NCI-H510A (cell line): ENCODE data around the gene MSH3.
"Not testable (repeated sequence)": the region's sequence is repeated elsewhere in the genome, so short reads cannot be mapped to it uniquely, and the experiment has no call there.

ENCODE experiments used
- DNase-seq: peaks from one replicate; lab custom pipeline; 2025; lab: John Stamatoyannopoulos, UW

MSH3 gene

DNA sequence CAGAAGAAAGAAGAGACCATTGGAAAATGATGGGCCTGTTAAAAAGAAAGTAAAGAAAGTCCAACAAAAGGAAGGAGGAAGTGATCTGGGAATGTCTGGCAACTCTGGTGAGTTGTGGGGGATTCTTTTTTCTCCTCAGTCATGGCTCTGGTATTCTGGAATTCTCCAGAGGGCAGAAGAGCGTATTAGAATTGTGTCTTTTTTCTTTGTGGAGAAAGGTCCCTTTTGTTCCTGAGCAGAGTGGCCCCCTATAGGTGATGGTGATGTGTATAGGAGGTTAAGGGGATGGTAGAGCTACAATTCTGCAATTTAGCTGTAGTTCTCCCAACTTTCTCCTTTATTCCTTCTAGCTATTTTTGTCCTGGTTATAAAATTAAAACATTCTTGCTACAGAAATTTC, 2.0 kb downstream of the MSH3 start:
- no peak for DNase-seq

DNA sequence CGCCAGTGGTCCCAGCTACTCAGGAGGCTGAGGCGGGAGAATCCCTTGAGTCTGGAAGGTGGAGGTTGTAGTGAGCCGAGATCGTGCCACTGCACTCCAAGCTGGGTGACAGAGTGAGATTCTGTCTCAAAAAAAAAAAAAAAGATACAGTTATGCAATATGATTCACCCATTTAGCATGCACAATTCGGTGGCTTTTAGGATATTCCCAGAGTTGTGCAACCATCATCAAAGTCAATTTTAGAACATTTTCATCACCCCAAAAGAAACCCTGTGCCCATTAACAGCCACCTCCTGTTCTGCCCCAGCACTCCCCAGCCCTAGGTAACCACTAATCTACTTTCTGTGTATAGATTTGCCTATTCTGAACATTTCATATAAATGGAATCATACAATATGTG, 4.7 kb downstream of the MSH3 start:
- DNase-seq, result no peak

DNA sequence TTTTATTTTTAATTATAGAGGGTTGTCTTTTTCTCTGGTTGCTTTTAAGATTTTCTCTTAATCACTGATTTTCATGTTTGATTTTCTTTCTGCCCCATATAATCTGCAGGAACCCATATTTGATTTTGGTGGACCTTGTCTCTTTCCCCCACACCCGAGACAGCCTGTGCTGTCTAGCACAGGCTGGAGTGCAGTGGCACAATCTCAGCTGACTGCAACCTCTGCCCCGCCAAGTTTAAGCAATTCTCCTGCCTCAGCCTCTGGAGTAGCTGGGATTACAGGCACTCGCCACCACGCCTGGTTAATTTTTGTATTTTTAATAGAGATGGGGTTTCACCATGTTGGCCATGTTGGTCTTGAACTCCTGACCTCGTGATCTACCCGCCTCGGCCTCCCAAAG, 6.2 kb downstream of the MSH3 start:
- not testable (repeated sequence) for DNase-seq

DNA sequence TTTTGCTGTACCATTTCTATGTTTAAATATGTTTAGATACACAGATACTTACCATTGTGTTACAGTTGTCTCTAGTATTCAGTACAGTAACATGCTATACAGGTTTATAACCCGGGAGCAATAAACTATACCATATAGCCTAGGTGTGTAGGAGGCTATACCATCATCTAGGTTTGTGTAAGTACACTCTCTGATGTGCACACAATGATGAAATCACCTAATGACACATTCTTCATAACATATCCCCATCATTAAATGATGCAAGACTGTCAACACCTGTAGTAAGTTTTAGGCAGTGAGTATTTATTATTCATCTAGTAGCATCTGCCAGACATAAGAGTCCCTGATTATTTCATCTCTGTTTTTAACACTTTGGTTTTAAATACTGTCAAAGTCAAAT, 7.7 kb downstream of the MSH3 start:
- no peak for DNase-seq

DNA sequence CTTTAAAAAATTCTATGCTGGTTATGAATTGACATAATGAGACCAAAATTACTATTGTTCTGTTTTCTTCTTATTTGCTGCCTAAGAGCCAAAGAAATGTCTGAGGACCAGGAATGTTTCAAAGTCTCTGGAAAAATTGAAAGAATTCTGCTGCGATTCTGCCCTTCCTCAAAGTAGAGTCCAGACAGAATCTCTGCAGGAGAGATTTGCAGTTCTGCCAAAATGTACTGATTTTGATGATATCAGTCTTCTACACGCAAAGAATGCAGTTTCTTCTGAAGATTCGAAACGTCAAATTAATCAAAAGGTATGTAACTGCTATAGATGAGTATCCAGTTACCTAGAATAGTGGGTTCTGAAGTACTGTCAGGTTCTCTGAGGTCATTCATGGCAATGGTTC, 10.6 kb downstream of the MSH3 start:
- no peak for DNase-seq

DNA sequence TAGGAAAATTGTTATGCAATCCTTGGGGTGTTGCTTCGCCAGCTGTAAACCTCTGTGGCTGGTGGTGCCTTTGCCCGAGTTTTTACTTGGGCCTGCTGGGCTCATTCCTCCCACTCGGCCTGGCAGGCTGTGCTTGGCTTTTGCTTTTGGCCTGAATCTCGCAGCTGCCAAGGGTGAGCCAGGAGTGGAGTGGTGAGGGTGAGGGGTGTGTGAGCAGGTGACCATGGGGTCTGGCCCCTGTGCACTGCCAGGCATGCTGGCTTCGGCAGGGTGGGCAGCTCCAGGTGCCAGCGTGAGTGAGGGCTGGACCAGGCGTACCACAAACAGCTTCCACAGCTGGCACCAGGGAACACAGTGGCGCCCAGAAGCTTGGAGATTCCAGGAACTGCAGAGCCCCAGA, 12.9 kb downstream of the MSH3 start:
- no peak for DNase-seq

DNA sequence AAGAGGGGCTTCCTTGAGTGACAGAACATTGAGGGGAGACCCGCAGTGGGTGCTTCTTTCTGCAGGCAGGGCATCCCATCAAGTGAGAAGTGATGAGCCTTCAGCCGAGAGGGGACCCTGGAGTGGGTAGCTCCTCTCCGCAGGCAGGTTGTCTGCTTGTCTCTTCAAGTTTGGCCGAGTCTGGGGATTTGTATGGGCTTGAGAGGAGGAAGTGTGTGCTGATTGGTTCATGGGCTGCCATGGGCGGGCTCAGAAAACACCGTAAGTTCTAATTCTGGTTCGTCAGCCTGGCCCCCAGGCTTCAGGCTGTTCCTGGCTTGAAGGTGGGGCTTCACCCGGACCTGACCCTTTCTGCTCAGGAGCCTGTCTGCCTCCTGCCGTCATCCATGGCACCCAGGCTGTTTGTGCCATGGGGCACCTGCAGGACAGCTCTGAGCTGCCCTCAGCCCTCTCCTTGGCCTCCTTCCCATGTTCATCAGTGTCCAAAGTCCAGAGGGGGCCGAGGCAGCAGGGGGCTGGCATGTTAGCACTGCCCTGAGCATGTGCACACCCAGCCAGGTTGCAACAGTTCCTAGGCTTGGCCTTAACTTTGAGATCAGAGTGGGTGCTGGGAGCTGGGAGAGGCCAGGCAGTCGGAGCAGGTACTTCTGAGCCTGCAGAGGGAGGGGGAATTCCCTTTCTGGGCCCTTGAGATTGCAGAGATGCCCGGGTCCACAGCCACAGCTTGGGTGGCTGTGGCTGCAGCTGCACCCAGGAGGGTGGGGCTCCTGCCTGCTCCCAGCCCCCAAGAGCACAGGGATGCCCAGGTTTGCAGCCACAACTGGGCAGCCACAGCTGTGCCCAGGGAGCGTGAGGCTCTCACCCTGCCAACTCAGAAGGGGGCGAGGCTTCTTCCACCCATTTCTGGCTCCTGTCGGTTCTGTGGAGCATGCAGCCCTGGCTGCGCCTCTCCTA, 13.8 kb downstream of the MSH3 start:
- DNase-seq, result no peak

DNA sequence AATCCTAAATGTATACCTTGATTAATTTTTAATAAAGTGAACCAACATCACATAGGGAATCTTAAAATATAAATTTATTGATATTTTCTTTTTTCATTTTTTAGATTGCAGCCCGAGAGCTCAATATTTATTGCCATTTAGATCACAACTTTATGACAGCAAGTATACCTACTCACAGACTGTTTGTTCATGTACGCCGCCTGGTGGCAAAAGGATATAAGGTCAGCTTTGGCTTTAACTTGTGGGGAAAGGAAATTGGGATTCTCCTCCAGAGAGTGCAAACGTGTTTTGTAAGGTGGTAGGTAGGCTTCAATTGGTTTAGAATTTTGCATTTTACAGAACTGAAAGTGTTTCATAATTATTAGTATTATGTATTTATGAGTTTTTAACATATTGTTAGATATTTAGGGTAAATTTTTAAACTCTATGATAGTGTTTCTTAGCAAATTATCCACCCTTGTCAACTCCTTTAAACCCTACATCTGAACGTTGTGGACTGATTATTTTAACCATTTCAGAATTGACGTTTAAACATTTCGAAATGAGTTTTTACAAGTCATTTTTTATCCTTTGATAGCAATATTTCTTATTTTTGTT, 17.8 kb downstream of the MSH3 start:
- no peak for DNase-seq

DNA sequence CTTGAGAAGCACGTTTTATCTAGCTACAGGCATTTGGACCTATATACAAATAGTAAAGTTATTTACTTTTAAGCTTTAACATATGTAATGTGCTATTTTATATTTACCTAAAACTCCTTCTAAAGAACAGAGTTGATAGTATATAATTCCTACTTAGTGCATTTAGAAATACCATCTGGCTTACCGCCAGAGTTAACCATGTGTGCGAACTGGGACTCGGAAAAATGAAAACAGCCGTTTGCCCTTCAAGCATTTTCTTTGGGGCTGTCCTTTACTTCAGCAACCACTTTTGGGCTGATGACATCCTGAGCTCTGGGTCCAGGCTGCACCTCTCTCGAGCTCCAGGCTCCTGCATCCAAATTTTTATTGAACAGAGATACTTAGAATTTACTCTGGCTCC, 22.3 kb downstream of the MSH3 start:
- DNase-seq, result no peak

DNA sequence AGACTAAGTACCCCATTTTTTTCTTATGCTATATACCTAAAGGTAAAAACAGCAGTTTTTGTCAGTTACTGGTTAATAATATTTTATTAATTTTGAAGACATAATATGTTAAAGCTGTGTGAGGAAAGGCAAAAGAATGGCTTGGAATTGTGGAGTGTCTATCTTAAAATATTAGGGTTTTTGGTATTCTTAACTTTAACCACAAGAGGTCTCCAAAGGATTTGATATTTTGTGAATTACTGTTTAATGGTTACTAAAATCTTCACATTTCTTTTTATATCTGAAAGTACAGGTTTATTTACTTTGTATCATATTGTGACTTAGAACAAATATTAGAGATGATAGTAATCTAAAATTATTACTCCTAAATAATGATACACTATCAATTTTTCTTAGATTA, 32.3 kb downstream of the MSH3 start:
- DNase-seq, result no peak

DNA sequence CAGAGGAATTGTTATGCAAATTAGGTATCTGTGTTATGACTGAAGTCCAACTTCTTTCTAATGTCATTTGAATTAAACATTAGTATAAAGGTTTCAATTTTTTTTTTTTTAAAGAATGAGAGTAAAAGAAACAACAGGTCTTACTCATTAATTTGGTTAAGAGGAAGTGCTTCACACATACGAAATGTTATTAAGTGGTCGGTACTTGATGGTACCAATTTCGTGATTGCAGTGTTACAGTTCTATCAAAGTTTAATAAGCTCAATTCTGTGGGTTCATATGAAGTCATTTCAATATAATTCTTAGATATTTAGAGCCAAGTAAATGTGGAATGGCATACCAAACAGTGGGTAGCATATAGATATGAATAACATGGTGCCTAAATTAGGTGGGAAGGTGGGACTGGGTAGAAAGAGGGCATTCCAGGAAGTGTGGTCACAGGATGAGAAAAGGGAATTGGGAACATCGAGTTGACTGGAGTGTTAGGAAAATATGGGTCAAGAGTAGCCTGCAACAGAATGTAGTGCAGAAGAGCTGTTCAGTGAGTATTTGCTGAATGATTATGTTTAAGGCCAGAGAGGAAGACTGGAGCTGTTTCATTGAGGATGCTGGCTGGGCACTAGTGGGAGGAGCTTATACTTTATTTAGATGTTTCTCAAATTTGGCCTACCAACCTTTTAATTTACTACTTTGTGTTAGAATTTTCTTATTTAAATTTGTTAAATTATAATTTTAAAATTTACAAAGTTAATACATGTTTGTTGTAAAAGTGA, 34.4 kb downstream of the MSH3 start:
- DNase-seq, result no peak

DNA sequence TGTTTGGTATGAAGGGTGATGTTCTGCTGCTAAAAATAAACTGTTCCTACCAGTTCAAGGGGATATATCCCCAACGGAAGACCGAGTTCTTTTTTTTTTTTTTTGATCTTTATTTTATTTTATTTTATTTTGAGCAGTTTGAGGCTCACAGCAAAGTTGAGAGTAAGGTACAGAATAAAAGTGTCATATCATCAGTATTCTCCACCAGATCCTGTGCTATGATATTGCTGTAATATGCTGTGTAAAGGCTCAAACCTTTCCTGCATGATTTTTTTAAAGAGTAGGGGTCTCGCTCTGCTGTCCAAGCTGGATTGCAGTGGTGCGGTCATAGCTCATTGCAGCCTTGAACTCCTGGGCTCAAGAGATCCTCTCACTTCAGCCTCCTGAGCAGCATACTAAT, 35.2 kb downstream of the MSH3 start:
- DNase-seq, result no peak

DNA sequence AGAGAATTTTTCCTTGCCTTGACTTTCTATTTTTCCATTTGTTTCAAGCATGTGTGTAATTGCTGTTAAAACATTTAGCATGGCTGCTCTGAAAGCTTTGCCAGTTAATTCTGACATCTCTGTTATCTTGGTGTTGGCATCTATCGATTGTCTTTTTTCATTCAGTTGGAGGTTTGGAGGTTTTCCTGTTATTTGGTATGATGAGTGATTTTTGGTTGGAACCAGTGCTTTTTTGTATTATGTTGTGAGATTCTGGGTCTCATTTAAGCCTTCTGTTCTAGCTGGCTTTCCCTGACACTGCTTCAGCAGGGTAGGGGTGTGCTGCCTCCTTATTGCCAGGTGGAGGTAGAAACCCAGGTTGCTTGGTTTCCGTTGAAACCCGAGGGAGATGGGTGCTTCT, 41.2 kb downstream of the MSH3 start:
- no peak for DNase-seq

DNA sequence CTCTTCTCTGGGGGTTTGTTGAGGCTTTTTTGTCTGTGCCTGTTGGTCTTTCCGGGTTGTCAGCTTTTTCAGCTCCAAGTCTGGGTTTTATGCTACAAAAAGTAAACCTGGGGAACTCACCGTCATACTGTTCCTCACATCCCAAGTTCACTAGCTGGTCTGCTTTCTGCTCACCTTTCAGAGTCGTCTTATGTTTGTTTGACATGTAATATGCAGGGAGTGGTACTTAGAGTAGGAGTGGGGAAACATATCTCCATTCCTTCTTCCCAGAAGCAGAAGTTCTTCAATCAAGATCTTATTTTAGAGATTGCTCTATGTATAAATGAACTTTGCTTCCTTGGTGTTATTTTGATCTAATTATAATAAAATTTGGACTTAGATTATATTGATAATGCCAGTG, 42.0 kb downstream of the MSH3 start:
- DNase-seq, result no peak

DNA sequence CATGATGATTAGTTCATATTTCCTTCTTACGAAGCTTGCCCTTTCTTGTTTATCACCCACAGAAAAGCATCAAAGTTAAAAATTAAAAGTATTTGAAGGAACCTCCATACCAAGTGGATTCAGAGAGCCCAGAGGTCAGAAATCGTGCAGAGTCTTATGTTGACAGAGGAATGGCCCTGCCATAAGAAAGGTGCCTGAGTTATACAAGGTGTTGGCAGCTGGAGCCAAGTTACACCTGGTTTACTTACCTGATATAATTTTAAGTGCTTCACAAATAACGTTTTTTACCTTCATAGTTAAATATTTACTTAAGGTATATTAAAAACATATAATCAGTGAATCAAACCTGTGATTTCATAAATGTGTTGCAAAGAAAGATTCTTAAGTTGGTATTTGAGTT, 42.6 kb downstream of the MSH3 start:
- DNase-seq, result no peak

DNA sequence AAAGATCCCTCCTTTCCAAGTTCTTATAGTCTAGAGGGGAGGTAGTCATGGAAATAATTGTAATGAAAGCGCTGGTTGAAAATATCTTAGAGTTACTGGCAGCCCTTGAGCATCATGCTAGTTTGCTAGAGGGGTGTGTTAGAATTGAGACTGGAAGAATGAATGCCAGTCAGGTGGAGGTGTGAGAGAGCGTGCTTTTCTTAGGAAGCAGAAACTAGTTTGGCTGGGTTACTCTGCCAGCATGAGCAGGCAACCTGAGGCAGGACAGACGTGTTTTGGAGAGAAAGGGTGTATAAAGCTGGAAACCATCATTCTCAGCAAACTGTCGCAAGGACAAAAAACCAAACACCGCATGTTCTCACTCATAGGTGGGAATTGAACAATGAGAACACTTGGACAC, 43.9 kb downstream of the MSH3 start:
- DNase-seq, result no peak

DNA sequence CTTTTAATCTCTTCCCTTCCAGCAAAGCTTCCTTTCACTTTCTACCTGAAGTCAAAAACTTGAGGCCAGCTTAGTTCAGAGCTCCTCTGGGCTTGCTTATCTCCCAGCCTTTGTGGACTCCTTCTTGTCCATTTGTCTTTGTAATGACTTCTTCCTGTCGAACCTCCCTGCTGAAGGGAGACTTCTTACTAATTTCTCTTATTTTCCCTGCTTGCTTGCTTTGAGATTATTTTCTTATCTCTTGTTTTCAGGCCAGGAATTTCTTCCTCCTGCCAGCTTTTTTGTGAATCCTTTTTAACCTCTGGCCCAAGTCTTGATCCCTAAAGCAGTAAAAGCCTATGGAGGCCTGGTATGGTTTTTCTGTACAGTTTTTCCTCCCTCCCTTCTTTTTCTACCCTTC, 47.1 kb downstream of the MSH3 start:
- no peak for DNase-seq

DNA sequence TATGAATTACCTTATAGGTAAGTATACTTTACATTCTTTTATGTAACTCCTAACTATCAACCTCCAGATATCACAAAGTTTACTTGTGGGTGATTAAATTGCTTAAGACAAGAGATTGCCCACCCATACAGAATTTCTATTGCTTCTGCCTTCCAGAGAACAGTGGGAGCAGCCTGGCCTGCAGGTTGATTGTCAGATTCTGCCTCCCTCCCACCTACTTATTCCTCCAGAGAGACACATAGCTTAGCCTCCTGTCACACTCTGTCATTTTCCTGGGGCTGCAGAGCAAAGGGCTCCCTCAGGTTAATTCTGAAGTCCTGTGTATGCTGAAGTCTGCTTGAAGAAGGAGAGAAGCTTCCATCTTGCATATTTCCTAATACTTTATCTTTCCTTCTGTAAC, 48.8 kb downstream of the MSH3 start:
- no peak for DNase-seq

DNA sequence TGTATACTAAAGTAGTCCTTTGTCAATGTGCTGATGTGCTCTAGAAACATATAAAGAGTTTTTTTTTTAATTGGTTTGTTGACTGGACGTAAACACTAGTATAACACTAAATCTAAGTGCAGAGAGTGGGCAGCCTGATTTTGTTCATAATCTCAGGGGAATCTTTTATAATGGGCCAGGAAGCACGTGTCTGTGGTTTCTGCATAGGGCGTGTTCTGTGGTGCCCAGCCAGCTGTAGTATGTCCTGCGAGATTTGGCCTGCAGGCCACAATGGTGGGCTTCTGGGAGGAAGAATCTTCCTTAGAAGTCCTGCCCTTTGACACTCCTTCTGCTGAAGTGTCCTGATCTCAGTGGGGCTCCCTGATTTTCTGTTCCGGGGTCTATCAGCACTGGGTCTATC, 49.3 kb downstream of the MSH3 start:
- DNase-seq, result no peak

DNA sequence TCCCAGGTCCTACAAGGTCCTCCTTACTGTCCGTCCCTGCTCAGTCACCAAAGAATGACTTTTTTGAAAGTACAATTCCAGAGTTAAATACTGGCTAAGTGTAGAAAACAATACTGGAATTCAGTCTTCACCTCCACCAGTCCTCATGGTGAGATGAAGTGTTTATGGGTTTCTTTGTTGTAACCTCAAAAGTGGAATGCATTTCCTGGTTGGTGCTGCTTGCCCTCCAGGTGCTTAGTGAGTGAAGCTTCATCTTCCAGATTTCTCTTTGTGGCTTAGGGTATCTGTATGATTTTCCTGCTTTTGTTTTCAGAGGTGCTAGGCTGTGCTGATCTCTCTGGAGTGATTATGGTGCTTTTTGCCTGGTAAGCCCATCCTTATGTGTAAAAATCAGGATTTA, 49.8 kb downstream of the MSH3 start:
- DNase-seq, result no peak

DNA sequence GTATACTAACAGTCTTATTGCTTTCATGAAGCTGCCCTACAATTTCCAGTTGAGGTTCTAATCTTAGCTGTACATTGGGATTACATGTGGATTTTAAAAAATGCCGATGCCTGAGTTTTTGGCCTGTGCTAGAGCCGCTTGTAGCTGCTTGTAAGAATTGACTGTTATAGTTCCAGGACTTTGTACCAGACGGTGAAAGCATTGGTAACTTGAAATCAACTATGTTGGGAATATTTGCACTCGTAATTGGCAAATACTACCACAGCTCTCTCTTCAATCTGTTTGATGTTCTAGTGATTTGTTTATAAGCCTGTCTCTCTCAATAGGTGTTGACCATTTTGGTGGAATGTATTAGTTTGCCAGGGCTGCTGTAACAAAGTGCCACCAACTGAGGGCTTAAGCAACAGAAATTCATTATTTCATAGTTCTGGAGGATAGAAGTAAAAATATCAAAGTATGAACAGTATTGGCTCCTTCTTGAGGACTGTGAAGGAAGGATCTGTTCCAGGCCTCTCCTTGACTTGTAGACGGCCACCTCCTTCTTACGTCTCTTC, 50.8 kb downstream of the MSH3 start:
- DNase-seq, result no peak

DNA sequence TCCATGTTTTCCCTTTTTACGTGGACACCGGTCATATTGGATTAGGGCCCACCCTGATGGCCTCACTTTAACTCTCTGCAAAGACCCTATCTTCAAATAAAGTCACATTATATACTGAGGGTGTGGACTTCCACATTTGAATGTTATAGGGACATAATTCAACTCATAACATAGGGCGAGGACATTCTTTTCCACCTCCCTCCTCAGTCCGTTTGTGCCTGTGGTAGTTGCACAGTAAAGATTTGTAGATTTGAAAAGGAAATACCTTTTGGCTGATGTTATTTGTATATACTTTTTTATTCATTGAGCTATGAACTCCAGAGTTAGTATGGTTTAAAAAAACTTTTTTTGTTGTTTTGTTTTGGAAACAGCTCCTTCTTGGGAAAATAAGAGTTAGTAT, 51.3 kb downstream of the MSH3 start:
- no peak for DNase-seq
